K562 (cell line): Measurements from ENCODE around the gene HMCN1. TPM values are rescaled to one million over a fixed set of nuclear protein-coding genes. Genes with fewer than 3 reads are reported as not detected.

Experiments
- ATAC-seq: fragments of 200-7000 bp; cut with Tn5 transposase; 3 replicates; pipeline ENCODE4 v1.9.1; 2020; ENCODE audit warnings: moderate library complexity
- Bru-seq: library from RNA; stranded (reverse); fragments of 400-500 nt; gene quantifications from one replicate; lab custom pipeline; 2021; lab: Mats Ljungman, UMichigan
- BruChase-seq, 2 experiments: library from RNA; stranded (reverse); fragments of 400-500 nt; gene quantifications; one replicate each; lab custom pipeline; 2021; lab: Mats Ljungman, UMichigan
- BruUV-seq: library from RNA; stranded (reverse); fragments of 400-500 nt; replicated peaks from 2 replicates; lab custom pipeline; 2021; lab: Mats Ljungman, UMichigan
- CTCF ChIA-PET: fragments of 300-600 bp; formaldehyde crosslinking; extraction: SDS; loops from one replicate; lab custom pipeline; 2021; ENCODE audit warnings: low intra/inter-chr PET ratio; lab: Yijun Ruan, JAX
- POLR2A ChIA-PET: fragments of 300-600, 350-650 bp; sonication (Branson Sonifier 250); formaldehyde crosslinking; extraction: SDS; loops from one replicate; lab custom pipeline; 2021; ENCODE audit warnings: antibody characterized with exemption, inconsistent platforms; lab: Yijun Ruan, JAX
- DNase-seq, 4 experiments: peaks; one replicate each; pipeline versions ENCODE4 v3.0.0 to v3.0.0-alpha.2; 2011 to 2018; ENCODE audit warnings: low spot score in 3 of 4, mixed read lengths in 3 of 4; ENCODE audit errors: extremely low read depth in 1 of 4
- FAIRE-seq: peaks from 2 replicates; lab custom pipeline; 2011; peaks lifted over from hg19 to GRCh38; lab: Jason Lieb, UNC
- H2AFZ ChIP-seq: 2 replicates; pipeline ENCODE4 v1.6.0; 2011; ENCODE audit warnings: low read depth, low read length, control low read depth, inconsistent platforms
- H3K27ac ChIP-seq: fragments of 200-600 bp; 3 replicates; pipeline ENCODE4 v1.8.0; 2011; ENCODE audit warnings: low read depth, mild to moderate bottlenecking, control low read depth, inconsistent platforms, low read length, moderate library complexity, mixed read lengths; ENCODE audit errors: extremely low read depth
- H3K27me3 ChIP-seq, 2 experiments: fragments of 300-600 bp in 1 of 2; 2 replicates in 1 of 2; 3 replicates in 1 of 2; pipeline versions ENCODE4 v1.6.0 to v1.8.0; 2011; ENCODE audit warnings: inconsistent platforms in 2 of 2, low read length in 2 of 2, mild to moderate bottlenecking in 1 of 2, mixed read lengths in 1 of 2, moderate library complexity in 1 of 2; ENCODE audit not compliant: control insufficient read depth in 2 of 2, insufficient read depth in 2 of 2
- H3K36me3 ChIP-seq: fragments of 300-600 bp; 3 replicates; pipeline ENCODE4 v1.8.0; 2011; ENCODE audit warnings: mild to moderate bottlenecking, low read length, inconsistent platforms; ENCODE audit not compliant: control insufficient read depth, insufficient read depth
- H3K4me1 ChIP-seq, 2 experiments: fragments of 200-600 bp in 1 of 2; replicated peaks in 1 of 2; 2 replicates in 1 of 2; 3 replicates in 1 of 2; pipeline versions ENCODE4 v1.5.1 to v1.8.0; 2011; ENCODE audit warnings: inconsistent platforms in 2 of 2, low read length in 2 of 2, mild to moderate bottlenecking in 1 of 2, mixed read lengths in 1 of 2, moderate library complexity in 1 of 2; ENCODE audit not compliant: control insufficient read depth in 2 of 2, insufficient read depth in 2 of 2
- H3K4me2 ChIP-seq: 2 replicates; pipeline ENCODE4 v1.6.1; 2011; ENCODE audit warnings: low read length, control low read depth, inconsistent platforms, mixed read lengths; ENCODE audit not compliant: insufficient read depth
- H3K4me3 ChIP-seq: fragments of 200-600 bp; sonication (generic), shearing (Covaris generic); 2 replicates; pipeline ENCODE4 v1.5.1; 2016; ENCODE audit warnings: control low read depth, inconsistent platforms
- H3K79me2 ChIP-seq: fragments of 200-600 bp; 3 replicates; pipeline ENCODE4 v1.8.0; 2011; ENCODE audit warnings: low read length, inconsistent platforms; ENCODE audit not compliant: control insufficient read depth, insufficient read depth
- H3K9ac ChIP-seq, 2 experiments: 2 replicates each; pipeline versions ENCODE4 v1.6.0 to v1.6.1; 2011; ENCODE audit warnings: low read depth in 2 of 2, low read length in 2 of 2, control low read depth in 1 of 2, inconsistent platforms in 1 of 2, mild to moderate bottlenecking in 1 of 2, mixed read lengths in 1 of 2; ENCODE audit not compliant: insufficient read depth in 1 of 2
- H3K9me1 ChIP-seq: one replicate; pipeline ENCODE4 v1.6.0; 2011; ENCODE audit warnings: inconsistent platforms, mild to moderate bottlenecking, low read length, moderate library complexity; ENCODE audit not compliant: control insufficient read depth, insufficient read depth
- H3K9me3 ChIP-seq: replicated peaks from 2 replicates; pipeline ENCODE4 v1.5.1; 2011; ENCODE audit warnings: low read depth, low read length, inconsistent platforms; ENCODE audit not compliant: control insufficient read depth, insufficient read depth
- H4K20me1 ChIP-seq: replicated peaks from 2 replicates; pipeline ENCODE4 v1.6.1; 2011; ENCODE audit warnings: low read length, inconsistent platforms, mixed read lengths; ENCODE audit not compliant: control insufficient read depth, insufficient read depth
- L3MBTL2 ChIP-seq: fragments of 450-650 bp; IDR thresholded peaks from 2 replicates; pipeline ENCODE4 v1.6.1; 2016; ENCODE audit warnings: mild to moderate bottlenecking, moderate library complexity
- MTA3 ChIP-seq: fragments of 450-650 bp; formaldehyde crosslinking; IDR thresholded peaks from 2 replicates; pipeline ENCODE4 v1.6.1; 2017; ENCODE audit warnings: mild to moderate bottlenecking, borderline replicate concordance
- NBN ChIP-seq: fragments of 450-650 bp; IDR thresholded peaks from 2 replicates; pipeline ENCODE4 v1.6.1; 2016; ENCODE audit warnings: low read depth, mild to moderate bottlenecking
- NCOA6 ChIP-seq: fragments of 450-650 bp; IDR thresholded peaks from 2 replicates; pipeline ENCODE4 v1.6.1; 2017; ENCODE audit warnings: mild to moderate bottlenecking
- NFXL1 ChIP-seq: fragments of 450-650 bp; formaldehyde crosslinking; IDR thresholded peaks from 2 replicates; pipeline ENCODE4 v1.4.0; 2021; ENCODE audit warnings: mild to moderate bottlenecking
- POLR2AphosphoS2 ChIP-seq: IDR thresholded peaks from 2 replicates; pipeline ENCODE4 v1.6.1; 2012; ENCODE audit warnings: low read length, improper control_type of control experiment
- RB1 ChIP-seq: fragments of 450-650 bp; IDR thresholded peaks from 2 replicates; pipeline ENCODE4 v1.6.1; 2017; ENCODE audit warnings: low read depth, mild to moderate bottlenecking
- RBBP5 ChIP-seq: fragments of 200-600 bp; sonication (generic); IDR thresholded peaks from 2 replicates; pipeline ENCODE4 v1.6.1; 2012; ENCODE audit warnings: borderline replicate concordance, mild to moderate bottlenecking, low read length, control low read depth, inconsistent platforms; ENCODE audit not compliant: insufficient read depth, poor library complexity, severe bottlenecking
- RCOR1 ChIP-seq, 2 experiments: IDR thresholded peaks; 2 replicates each; pipeline ENCODE4 v1.6.1; 2012; ENCODE audit warnings: low read depth in 2 of 2, low read length in 2 of 2, borderline replicate concordance in 1 of 2, improper control_type of control experiment in 1 of 2
- TEAD1 ChIP-seq, 2 experiments: fragments of 450-650 bp in 1 of 2; sonication (generic) in 1 of 2; formaldehyde crosslinking; IDR thresholded peaks; 2 replicates each; pipeline versions ENCODE4 v1.4.0 to v1.8.0; 2020 to 2022; ENCODE audit warnings: mild to moderate bottlenecking in 2 of 2, missing genetic modification reagents in 1 of 2
- ZNF121 ChIP-seq: sonication (generic); formaldehyde crosslinking; conservative IDR thresholded peaks from 2 replicates; pipeline ENCODE4 v1.8.0; 2022; ENCODE audit warnings: missing genetic modification reagents
- ZNF785 ChIP-seq: fragments of 250-450 bp; sonication (Bioruptor Pico); IDR thresholded peaks from 2 replicates; pipeline ENCODE4 v1.4.0; 2020; ENCODE audit warnings: mild to moderate bottlenecking
- WGBS: fragments of 100-300 bp; shearing (Covaris generic); methylation state at CpG from one replicate; pipeline ENCODE4 v1.1.6; 2016; ENCODE audit warnings: low coverage, mixed read lengths; ENCODE audit not compliant: insufficient coverage; ENCODE audit errors: missing lambda C conversion rate; 5-methylcytosine and 5-hydroxymethylcytosine counted together
- in situ Hi-C: fragments of 300-500 bp; cut with MboI; formaldehyde crosslinking; loops from 4 replicates; pipeline ENCODE4 v1.15.0; 2018; ENCODE audit warnings: inconsistent platforms, mixed read lengths
- intact Hi-C: fragments of 100-400 bp; cut with micrococcal nuclease; formaldehyde crosslinking; loops from 2 replicates; pipeline ENCODE4 v1.14.2; 2022
- long read RNA-seq, 3 experiments: library from polyadenylated mRNA in 2 of 3; library from RNA in 1 of 3; unstranded in 2 of 3; stranded (forward) in 1 of 3; transcript quantifications; one replicate each; pipeline ENCODE4 v2.0.0, GENCODE V29; 2019 to 2022
- polyA minus RNA-seq, 3 experiments: library from RNA; depleted of rRNA, polyadenylated mRNA; stranded (reverse); fragments of >200 nt; gene quantifications; 2 replicates each; pipeline ENCODE4 v1.2.3, GENCODE V29; 2011
- polyA plus RNA-seq, 8 experiments: library from polyadenylated mRNA; depleted of rRNA in 4 of 8; stranded (reverse) in 5 of 8; unstranded in 3 of 8; fragments of >200 nt; fragmentation: Nextera tagmentation in 2 of 8; fragmentation: Illumina TruSeq in 1 of 8; extraction: Ambion mirVana in 2 of 8; extraction: Trizol in 1 of 8; gene quantifications; 2 replicates each; pipeline versions ENCODE4 v1.2.1 to v1.2.3, GENCODE V29; 2011 to 2014; ENCODE audit warnings: inconsistent platforms in 1 of 8, missing spikeins in 1 of 8
- total RNA-seq, 7 experiments: library from RNA; depleted of rRNA in 6 of 7; stranded (reverse); fragments of >200 nt in 6 of 7; fragmentation: Illumina TruSeq in 2 of 7; extraction: Trizol in 2 of 7; gene quantifications; 2 replicates each; pipeline versions ENCODE4 v1.2.1 to v1.2.3, GENCODE V29; 2011 to 2021; ENCODE audit warnings: low replicate concordance in 1 of 7
- TF ChIP-seq, protein P1 (sequence below), 3 experiments: IDR thresholded peaks in 2 of 3; conservative IDR thresholded peaks in 1 of 3; 2 replicates each; pipeline ENCODE4 v1.5.1; 2011 to 2012; ENCODE audit warnings: low read length in 3 of 3, mild to moderate bottlenecking in 3 of 3, control low read depth in 2 of 3, improper control_type of control experiment in 1 of 3, inconsistent platforms in 1 of 3, low read depth in 1 of 3, mixed read lengths in 1 of 3, moderate library complexity in 1 of 3; ENCODE audit not compliant: insufficient read depth in 2 of 3

Gene HMCN1
- 0.07 and 0.32 TPM in 2 replicates for total RNA-seq (2011; cell fraction: chromatin; rRNA removed; ENCODE audit: low replicate concordance)
- under 0.01 TPM in 2 replicates for total RNA-seq (2011; cell fraction: nucleolus; rRNA removed)
- 0.07 TPM in 1 of 2 replicates, not detected in the other for total RNA-seq (2011; cell fraction: nucleoplasm; rRNA removed)
- total RNA-seq (2014; rRNA removed) (0.08 and 0.18 TPM in 2 replicates), total RNA-seq (2014; rRNA removed; fragmentation: Illumina TruSeq; extraction: Trizol) (0.26 and 0.36 TPM in 2 replicates), total RNA-seq (2015; rRNA removed; fragmentation: Illumina TruSeq; extraction: Trizol) (0.08 and 0.29 TPM in 2 replicates), total RNA-seq (2021) (0.13 and 0.16 TPM in 2 replicates), polyA plus RNA-seq (2011; rRNA removed) (0.05 and 0.07 TPM in 2 replicates), polyA plus RNA-seq (2014; fragmentation: Illumina TruSeq; extraction: Trizol) (0.08 and 0.16 TPM in 2 replicates), polyA plus RNA-seq (2014; fragmentation: Nextera tagmentation; extraction: Ambion mirVana) (under 1 TPM; 0.21 to 0.31 TPM), polyA plus RNA-seq (2014; rRNA removed) (0.24 and 0.29 TPM in 2 replicates), polyA minus RNA-seq (2011; rRNA and poly(A)+ RNA removed) (0.07 and 0.54 TPM in 2 replicates), Bru-seq, nascent RNA (percentile 16 among the genes with signal in this experiment), BruChase-seq, experiment 1, labeled RNA remaining after a 2-hour chase (percentile 18 among the genes with signal in this experiment), BruChase-seq, experiment 2, labeled RNA remaining after a 6-hour chase (percentile 17 among the genes with signal in this experiment)
- 0.04 and 0.07 TPM in 2 replicates for polyA plus RNA-seq (2011; cell fraction: cytosol; rRNA removed)
- polyA plus RNA-seq (2011; cell fraction: nucleus; rRNA removed) = 0.20 and 0.56 TPM in 2 replicates
- polyA plus RNA-seq (2012) = 0.12 and 0.36 TPM in 2 replicates
- polyA minus RNA-seq (2011; cell fraction: cytosol; rRNA and poly(A)+ RNA removed) = 0.09 TPM in 1 of 2 replicates, not detected in the other
- under 0.01 and 0.33 TPM in 2 replicates for polyA minus RNA-seq (2011; cell fraction: nucleus; rRNA and poly(A)+ RNA removed)
- long read RNA-seq, experiment 1, partial matches to known transcripts = 0 of 3 reads
- long read RNA-seq, experiment 1, other reads (novel, unspliced or antisense) = 3 of 3 reads
- long read RNA-seq, experiment 2 = 0 reads
- long read RNA-seq, experiment 3 = 0 reads

DNA sequence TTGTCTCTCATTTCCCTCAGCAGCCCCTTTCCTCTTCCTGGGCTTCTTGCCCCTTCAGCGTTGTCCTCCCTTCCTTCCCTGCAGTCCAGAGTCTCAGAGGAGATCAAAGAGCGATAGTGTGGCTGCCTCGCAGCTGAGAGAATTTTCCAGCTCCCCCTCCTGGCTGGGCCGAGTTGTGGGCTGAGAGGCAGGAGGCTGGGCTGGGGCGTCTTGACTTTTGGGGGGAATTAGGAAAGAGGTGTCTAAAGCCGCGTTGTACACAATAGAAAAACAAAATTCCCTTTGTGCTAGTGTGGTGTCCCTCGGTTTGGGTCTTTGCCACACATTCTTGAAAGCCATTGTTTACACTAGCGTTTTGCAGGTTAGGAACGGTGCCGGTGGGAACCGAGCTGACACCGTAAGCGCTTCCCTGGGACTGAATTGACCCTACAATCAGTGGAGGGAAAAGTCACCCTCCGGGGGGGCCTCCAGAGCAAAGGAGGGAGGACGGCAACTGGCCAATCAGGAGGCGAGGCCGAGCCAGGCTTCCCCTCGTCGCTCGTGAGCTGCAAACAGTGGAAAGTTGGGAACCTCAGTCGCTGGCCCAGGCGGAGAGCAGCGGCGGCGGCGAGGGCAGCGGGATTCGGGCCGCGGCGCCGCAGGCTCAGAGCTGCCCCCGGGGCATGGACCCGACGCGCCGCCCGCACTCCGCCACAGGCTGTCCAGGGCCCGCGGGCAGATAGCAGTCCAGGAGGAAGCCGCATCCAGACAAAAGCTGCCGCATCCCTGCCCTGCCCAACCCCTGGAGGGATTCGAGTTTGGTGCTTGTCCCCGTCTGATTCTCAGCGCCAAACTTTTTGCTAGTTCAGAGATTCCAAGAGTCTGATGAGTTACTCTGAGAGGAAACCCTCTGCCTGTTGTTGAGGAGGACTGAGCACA lies at the start of gene HMCN1:
HMCN1 (plus strand) TSS at position 574 of the 918 bp plus-strand sequence. CDS start 389 bp downstream, outside the sequence.
- ATAC-seq = peak; percentile 98
- Histone ChIP-seq H3K36me3 (no peaks in the 10 kb centered on the region), H3K27me3 (peaks cover 9 to 11% of the 10 kb centered on the region in 2 experiments; a peak in 4 of 5 replicates), H4K20me1 (no peaks in the 10 kb centered on the region), H3K27ac (no peak within 1 kb of the TSS), H3K4me2 (peak within 1 kb of the TSS; percentile 81), H3K9me3 (no peaks in the 10 kb centered on the region), H3K9me1 (no peaks in the 10 kb centered on the region), H3K9ac (peak within 1 kb of the TSS in 1 of 2 experiments; percentile 87; a peak in 2 of 4 replicates), H2AFZ (peak within 1 kb of the TSS; percentile 90), H3K4me1 (peaks cover 0 to 6% of the 10 kb centered on the region in 2 experiments; a peak in 4 of 5 replicates), H3K4me3 (peak within 1 kb of the TSS; percentile 41), H3K79me2 (no peaks in the 10 kb centered on the region)
- ChIA-PET POLR2A (interaction anchor here (0.5 to 1.5 kb wide), 2 partner anchors 32 to 497 kb away, joined by 3 read pairs; no protein-coding TSS in a partner anchor), CTCF (interaction anchor here (0.6 kb wide), 1 partner anchor 174 kb away, joined by 5 read pairs; no protein-coding TSS in a partner anchor)
- intact Hi-C loops (no loop called here), in situ Hi-C loops (no loop called here)
- peak; percentile 35 to 66 (median 44) for DNase-seq
- under 1% methylated on average over 45 of the region's 47 CpGs for WGBS
- peak; percentile 62 for FAIRE-seq
- BruUV-seq = no TSS peak
- no peak for TF ChIP-seq TEAD1 (CRISPR knock-in tag; IDR thresholded peaks at IDR 0.05)
- peak; percentile 43 for TF ChIP-seq RBBP5
- 0 out of 2 replicates have a peak, but pooled peaks have one; percentile 34 for TF ChIP-seq MTA3
- peak; percentile 60 for TF ChIP-seq L3MBTL2
- no peak for TF ChIP-seq NBN
- no peak for TF ChIP-seq ZNF121 (CRISPR knock-in tag)
- TF ChIP-seq POLR2AphosphoS2 = no peak
- TF ChIP-seq ZNF785 (CRISPR knock-in tag) = no peak
- TF ChIP-seq NCOA6 = no peak
- peak; percentile 26; the same call in 1 of the 2 replicates for TF ChIP-seq RB1
- TF ChIP-seq RCOR1 (IDR thresholded peaks at IDR 0.05; ENCODE audit: borderline replicate concordance in 1 of 2, low read depth in 2 of 2, low read length in 2 of 2) = no peak
- peak; percentile 52; the same call in 1 of the 2 replicates for TF ChIP-seq NFXL1 (CRISPR knock-in tag)
- TF ChIP-seq, protein P1, sequence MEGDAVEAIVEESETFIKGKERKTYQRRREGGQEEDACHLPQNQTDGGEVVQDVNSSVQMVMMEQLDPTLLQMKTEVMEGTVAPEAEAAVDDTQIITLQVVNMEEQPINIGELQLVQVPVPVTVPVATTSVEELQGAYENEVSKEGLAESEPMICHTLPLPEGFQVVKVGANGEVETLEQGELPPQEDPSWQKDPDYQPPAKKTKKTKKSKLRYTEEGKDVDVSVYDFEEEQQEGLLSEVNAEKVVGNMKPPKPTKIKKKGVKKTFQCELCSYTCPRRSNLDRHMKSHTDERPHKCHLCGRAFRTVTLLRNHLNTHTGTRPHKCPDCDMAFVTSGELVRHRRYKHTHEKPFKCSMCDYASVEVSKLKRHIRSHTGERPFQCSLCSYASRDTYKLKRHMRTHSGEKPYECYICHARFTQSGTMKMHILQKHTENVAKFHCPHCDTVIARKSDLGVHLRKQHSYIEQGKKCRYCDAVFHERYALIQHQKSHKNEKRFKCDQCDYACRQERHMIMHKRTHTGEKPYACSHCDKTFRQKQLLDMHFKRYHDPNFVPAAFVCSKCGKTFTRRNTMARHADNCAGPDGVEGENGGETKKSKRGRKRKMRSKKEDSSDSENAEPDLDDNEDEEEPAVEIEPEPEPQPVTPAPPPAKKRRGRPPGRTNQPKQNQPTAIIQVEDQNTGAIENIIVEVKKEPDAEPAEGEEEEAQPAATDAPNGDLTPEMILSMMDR (IDR thresholded peaks at IDR 0.05 in 2 of 3, conservative IDR thresholded peaks at IDR 0.05 in 1 of 3; ENCODE audit: insufficient read depth in 2 of 3, low read depth in 1 of 3, low read length in 3 of 3) = peak; percentile 46 to 79 (median 58); a peak in 5 of 6 replicates
